CD4-positive, alpha-beta T cell (primary cell): ENCODE measurements around the gene PLAC9. TPM values are rescaled to one million over a fixed set of nuclear protein-coding genes. Genes with fewer than 3 reads are reported as not detected.
"Not testable (repeated sequence)": the region's sequence is repeated elsewhere in the genome, so short reads cannot be mapped to it uniquely, and the experiment has no call there.

Experiments used
- ATAC-seq: fragments of 200-7000 bp; cut with Tn5 transposase; one replicate; pipeline ENCODE4 v1.10.0; 2022; ENCODE audit warnings: mild to moderate bottlenecking; ENCODE audit not compliant: poor library complexity
- CTCF ChIA-PET: fragments of 350-600 bp; sonication (Branson Sonifier 250); formaldehyde crosslinking; loops from one replicate; lab custom pipeline; 2021; ENCODE audit warnings: antibody characterized with exemption, inconsistent platforms; lab: Charles Lee
- POLR2A ChIA-PET: fragments of 350-600 bp; sonication (Branson Sonifier 250); formaldehyde crosslinking; loops from one replicate; lab custom pipeline; 2021; ENCODE audit warnings: antibody characterized with exemption, inconsistent platforms; lab: Charles Lee
- DNase-seq, 14 experiments: peaks; one replicate each; pipeline ENCODE4 v3.0.0-alpha.2; 2013 to 2020; ENCODE audit warnings: mixed read lengths in 2 of 14
- H3K27ac ChIP-seq, 2 donors: one replicate each; pipeline versions ENCODE4 v1.5.1 to v1.7.0; 2013; ENCODE audit warnings: low read length in 2 of 2, low read depth in 1 of 2, mild to moderate bottlenecking in 1 of 2
- H3K27me3 ChIP-seq, 2 experiments: 1 replicate in 1 of 2; 2 replicates in 1 of 2; pipeline versions ENCODE4 v1.6.1 to v1.7.0; 2013; ENCODE audit warnings: low read length in 2 of 2, control low read depth in 1 of 2, mild to moderate bottlenecking in 1 of 2, moderate library complexity in 1 of 2; ENCODE audit not compliant: insufficient read depth in 2 of 2, control insufficient read depth in 1 of 2
- H3K36me3 ChIP-seq: one replicate; pipeline ENCODE4 v1.6.1; 2013; ENCODE audit warnings: low read length, control low read depth; ENCODE audit not compliant: insufficient read depth
- H3K4me1 ChIP-seq: one replicate; pipeline ENCODE4 v1.6.1; 2013; ENCODE audit warnings: low read length, control low read depth; ENCODE audit not compliant: insufficient read depth
- H3K4me3 ChIP-seq: one replicate; pipeline ENCODE4 v1.5.1; 2013; ENCODE audit warnings: mild to moderate bottlenecking, low read length, moderate library complexity
- H3K9me3 ChIP-seq, 2 experiments: 1 replicate in 1 of 2; 2 replicates in 1 of 2; pipeline versions ENCODE4 v1.6.1 to v1.7.0; 2013; ENCODE audit warnings: low read length in 2 of 2, mild to moderate bottlenecking in 2 of 2, control low read depth in 1 of 2, moderate library complexity in 1 of 2; ENCODE audit not compliant: control insufficient read depth in 1 of 2, insufficient read depth in 1 of 2
- H3K27ac Mint-ChIP-seq: one replicate; pipeline ENCODE4 v1.8.0; 2020; ENCODE audit warnings: mixed read lengths
- H3K27me3 Mint-ChIP-seq: one replicate; pipeline ENCODE4 v1.8.0; 2021; ENCODE audit warnings: mixed read lengths
- H3K36me3 Mint-ChIP-seq: one replicate; pipeline ENCODE4 v1.8.0; 2021; ENCODE audit warnings: low read depth, mixed read lengths
- H3K4me1 Mint-ChIP-seq: one replicate; pipeline ENCODE4 v1.8.0; 2021; ENCODE audit warnings: low read depth, mixed read lengths
- H3K4me3 Mint-ChIP-seq: one replicate; pipeline ENCODE4 v1.8.0; 2020; ENCODE audit warnings: mild to moderate bottlenecking, mixed read lengths
- H3K9me3 Mint-ChIP-seq: one replicate; pipeline ENCODE4 v1.8.0; 2020; ENCODE audit warnings: mixed read lengths
- intact Hi-C, 2 experiments: fragments of 100-400 bp; cut with DNase I in 1 of 2; cut with micrococcal nuclease in 1 of 2; formaldehyde crosslinking; loops; one replicate each; pipeline versions ENCODE4 v1.15.1 to v1.9.0; 2023 to 2025; cut with DNase I, micrococcal nuclease
- total RNA-seq, 174 experiments: library from RNA in 2 of 174; stranded (reverse) in 2 of 174; gene quantifications; one replicate each; pipeline ENCODE4 v1.2.3 and lab custom pipeline; 2021 to 2026
- TF ChIP-seq, protein P1 (sequence below): fragments of 200-600 bp; IDR thresholded peaks from one replicate; pipeline ENCODE4 v1.8.0; 2022; ENCODE audit warnings: antibody characterized with exemption, mild to moderate bottlenecking

The PLAC9 gene
- total RNA-seq, 2 experiments from 2014 or later = not detected

DNA sequence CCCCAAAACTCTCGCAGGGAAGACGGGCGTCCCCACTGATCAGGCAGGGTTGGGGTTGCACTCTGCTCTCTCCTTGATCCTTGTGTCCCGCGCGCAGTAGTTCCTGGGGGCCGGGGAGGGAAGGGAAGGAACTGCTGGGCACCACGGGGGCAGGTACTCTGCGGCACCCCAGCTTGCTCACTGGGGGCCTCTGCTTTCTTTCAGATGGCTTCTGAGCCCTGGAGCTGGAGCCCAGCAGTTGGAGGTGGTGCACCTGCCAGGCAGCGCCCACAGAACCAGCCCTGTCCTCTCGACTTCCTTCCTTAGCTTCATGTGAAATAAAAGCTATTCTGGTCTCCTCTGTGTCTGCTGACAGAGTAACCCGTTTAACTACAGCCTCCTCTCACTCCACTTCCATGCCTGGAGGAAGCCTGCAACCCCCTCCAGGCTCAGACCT lies 12.2 kb downstream of the PLAC9 start:
- CTCF ChIA-PET = interaction anchor here (1.0 to 3.2 kb wide), 6 partner anchors 27 to 361 kb away, joined by 3 to 36 read pairs (median 6); no protein-coding TSS in a partner anchor
- peaks cover 2% of the 10 kb centered on the region for H3K9me3 Mint-ChIP-seq
- POLR2A ChIA-PET = interaction anchor here (0.8 to 3.4 kb wide), 11 partner anchors 16 to 77 kb away, joined by 3 to 46 read pairs (median 4); partner anchors contain the start of genes ANXA11 and TMEM254
- H3K9me3 ChIP-seq = peaks cover 0 to 1% of the 10 kb centered on the region in 2 experiments
- peaks cover 22% of the 10 kb centered on the region for H3K36me3 Mint-ChIP-seq
- peak overlapping the region; percentile 85 for H3K4me3 Mint-ChIP-seq
- ATAC-seq (peak; percentile 57), DNase-seq (peak; percentile 1 to 51 (median 24))
- intact Hi-C loops = loop anchor here (1.0 to 5.0 kb wide), 5 partner anchors 43 to 77 kb away; partner anchors contain the start of genes ANXA11 (in 1 of the 2) and TMEM254 (in 1 of the 2)
- H3K36me3 ChIP-seq = peaks cover 7% of the 10 kb centered on the region
- H3K4me1 Mint-ChIP-seq = peaks cover 30% of the 10 kb centered on the region
- no peaks in the 10 kb centered on the region for H3K27me3 ChIP-seq
- H3K27me3 Mint-ChIP-seq = peaks cover 12% of the 10 kb centered on the region
- peak overlapping the region; percentile 56 for H3K4me3 ChIP-seq
- H3K27ac Mint-ChIP-seq = peak overlapping the region; percentile 89
- H3K27ac ChIP-seq = no peak overlapping the region
- H3K4me1 ChIP-seq = peaks cover 17% of the 10 kb centered on the region
- TF ChIP-seq, protein P1, sequence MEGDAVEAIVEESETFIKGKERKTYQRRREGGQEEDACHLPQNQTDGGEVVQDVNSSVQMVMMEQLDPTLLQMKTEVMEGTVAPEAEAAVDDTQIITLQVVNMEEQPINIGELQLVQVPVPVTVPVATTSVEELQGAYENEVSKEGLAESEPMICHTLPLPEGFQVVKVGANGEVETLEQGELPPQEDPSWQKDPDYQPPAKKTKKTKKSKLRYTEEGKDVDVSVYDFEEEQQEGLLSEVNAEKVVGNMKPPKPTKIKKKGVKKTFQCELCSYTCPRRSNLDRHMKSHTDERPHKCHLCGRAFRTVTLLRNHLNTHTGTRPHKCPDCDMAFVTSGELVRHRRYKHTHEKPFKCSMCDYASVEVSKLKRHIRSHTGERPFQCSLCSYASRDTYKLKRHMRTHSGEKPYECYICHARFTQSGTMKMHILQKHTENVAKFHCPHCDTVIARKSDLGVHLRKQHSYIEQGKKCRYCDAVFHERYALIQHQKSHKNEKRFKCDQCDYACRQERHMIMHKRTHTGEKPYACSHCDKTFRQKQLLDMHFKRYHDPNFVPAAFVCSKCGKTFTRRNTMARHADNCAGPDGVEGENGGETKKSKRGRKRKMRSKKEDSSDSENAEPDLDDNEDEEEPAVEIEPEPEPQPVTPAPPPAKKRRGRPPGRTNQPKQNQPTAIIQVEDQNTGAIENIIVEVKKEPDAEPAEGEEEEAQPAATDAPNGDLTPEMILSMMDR = no peak

DNA sequence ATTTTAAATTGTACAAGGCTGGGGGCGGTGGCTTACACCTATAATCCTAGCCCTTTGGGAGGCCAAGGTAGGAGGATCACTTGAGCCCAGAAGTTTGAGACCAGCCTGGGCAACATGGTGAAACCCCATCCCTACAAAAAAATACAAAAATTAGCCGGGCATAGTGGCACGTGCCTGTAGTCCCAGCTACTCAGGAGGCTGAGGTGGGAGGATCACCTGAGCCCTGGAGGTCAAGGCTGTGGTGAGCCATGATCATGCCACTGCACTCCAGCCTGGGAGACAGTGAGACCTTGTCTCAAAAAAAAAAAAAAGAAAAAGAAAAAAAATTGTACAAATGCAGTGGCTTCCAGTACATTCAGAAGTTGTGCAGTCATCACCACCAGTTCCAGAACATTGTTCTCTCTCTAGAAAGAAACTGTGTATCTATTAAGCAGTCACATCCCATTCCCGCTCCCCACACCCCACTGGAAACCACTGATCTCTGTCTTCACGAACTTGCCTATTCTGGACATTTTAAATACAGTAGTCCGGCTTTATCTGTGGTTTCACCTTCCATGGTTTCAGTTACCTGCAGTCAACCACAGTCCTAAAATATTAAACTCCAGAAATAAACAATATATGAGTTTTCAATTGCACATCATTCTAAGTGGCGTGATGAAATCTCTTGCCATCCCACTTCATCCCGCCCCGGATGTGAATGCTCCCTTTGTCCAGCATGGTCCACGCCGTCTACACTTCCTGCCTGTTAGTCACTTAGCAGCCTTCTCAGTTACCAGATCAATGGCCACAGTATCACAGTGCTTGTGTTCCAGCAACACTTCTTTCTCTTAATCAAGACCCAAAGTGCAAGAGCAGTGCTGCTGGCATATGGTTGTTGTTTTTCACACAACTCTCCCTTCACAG lies 13.1 kb downstream of the PLAC9 start:
- not testable (repeated sequence) for DNase-seq, H3K27me3 ChIP-seq, H3K27me3 Mint-ChIP-seq, H3K9me3 ChIP-seq, H3K4me3 ChIP-seq, H3K4me3 Mint-ChIP-seq, ATAC-seq, H3K9me3 Mint-ChIP-seq, H3K27ac ChIP-seq
- CTCF ChIA-PET = interaction anchor here (0.8 kb wide), 1 partner anchor 77 kb away, joined by 4 read pairs; no protein-coding TSS in a partner anchor
- H3K36me3 Mint-ChIP-seq = peaks cover 31% of the 10 kb centered on the region
- H3K36me3 ChIP-seq = peaks cover 13% of the 10 kb centered on the region
- peak overlapping the region; percentile 31 for H3K27ac Mint-ChIP-seq
- intact Hi-C loops = loop anchor here in 1 of 2 experiments (5.0 kb wide), 1 partner anchor 62 kb away; the partner anchor contains the start of gene ANXA11
- POLR2A ChIA-PET = interaction anchor here (0.7 to 3.4 kb wide), 11 partner anchors 13 to 76 kb away, joined by 3 to 46 read pairs (median 5); partner anchors contain the start of gene ANXA11
- peaks cover 17% of the 10 kb centered on the region for H3K4me1 ChIP-seq
- H3K4me1 Mint-ChIP-seq = peaks cover 30% of the 10 kb centered on the region

DNA sequence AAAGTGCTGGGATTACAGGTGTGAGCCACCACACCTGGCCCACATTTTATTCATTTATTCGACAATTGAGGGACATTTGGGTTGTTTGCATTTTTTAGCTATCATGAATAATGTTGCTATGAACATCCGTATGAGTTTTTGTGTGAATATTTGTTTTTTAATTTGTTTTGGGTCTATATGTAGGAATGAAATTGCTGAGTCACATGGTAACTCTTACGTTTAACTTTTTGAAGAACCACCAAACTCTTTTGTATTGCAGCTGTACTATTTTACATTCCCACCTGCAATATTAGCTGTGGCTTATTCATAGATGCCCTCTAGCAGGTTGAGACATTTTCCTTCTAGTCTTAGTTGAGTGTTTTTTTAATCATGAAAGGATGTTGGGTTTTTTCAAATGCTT lies 14.4 kb downstream of the PLAC9 start:
- CTCF ChIA-PET = no interaction called here

More for the DNA sequence above, 14.4 kb downstream of the PLAC9 start:
- H3K27ac Mint-ChIP-seq = peak overlapping the region; percentile 31
- H3K4me1 ChIP-seq = peaks cover 17% of the 10 kb centered on the region
- peaks cover 21% of the 10 kb centered on the region for H3K36me3 ChIP-seq
- peaks cover 33% of the 10 kb centered on the region for H3K4me1 Mint-ChIP-seq
- DNase-seq (no peak), ATAC-seq (no peak)
- H3K27ac ChIP-seq = no peak overlapping the region
- H3K9me3 ChIP-seq = peaks cover 0 to 5% of the 10 kb centered on the region in 2 experiments
- H3K27me3 ChIP-seq = no peaks in the 10 kb centered on the region
- H3K4me3 ChIP-seq = no peak overlapping the region
- H3K4me3 Mint-ChIP-seq = no peak overlapping the region
- intact Hi-C loops = loop anchor here in 1 of 2 experiments (5.0 kb wide), 1 partner anchor 60 kb away; the partner anchor contains the start of gene ANXA11
- TF ChIP-seq, protein P1 = no peak
- peaks cover 44% of the 10 kb centered on the region for H3K36me3 Mint-ChIP-seq
- H3K27me3 Mint-ChIP-seq = no peaks in the 10 kb centered on the region
- H3K9me3 Mint-ChIP-seq = peaks cover 4% of the 10 kb centered on the region
- POLR2A ChIA-PET = interaction anchor here (1.2 to 2.0 kb wide), 2 partner anchors 12 to 41 kb away, joined by 3 to 6 read pairs; no protein-coding TSS in a partner anchor
